Measurements from ENCODE around the gene MICU1.

- no peak for TF ChIP-seq CTCF (IDR thresholded peaks at IDR 0.05)
- TF ChIP-seq POLR2A (IDR thresholded peaks at IDR 0.05): no peak
- TF ChIP-seq POLR2AphosphoS5 (IDR thresholded peaks at IDR 0.05): no peak
These were observed 37.6 kb downstream of the MICU1 start for GRCh38 chr10:72588266-72588665.
